HL-60 (cell line): ENCODE results near the gene FHIT.
A peak's percentile ranks its signal among the peaks of the same experiment; 100 is the strongest.

Experiments
- DNase-seq, 2 experiments: peaks; one replicate each; pipeline ENCODE4 v3.0.0-alpha.2; 2010 to 2020; ENCODE audit warnings: low read depth in 1 of 2, low spot score in 1 of 2
- H3K27ac ChIP-seq: fragments of 250-450 bp; sonication (Bioruptor Pico); replicated peaks from 2 replicates; pipeline ENCODE4 v1.5.1; 2020; ENCODE audit warnings: mild to moderate bottlenecking, moderate library complexity
- H3K27me3 ChIP-seq: fragments of 250-450 bp; sonication (Bioruptor Pico); 2 replicates; pipeline ENCODE4 v1.5.1; 2021; ENCODE audit warnings: mild to moderate bottlenecking, moderate library complexity; ENCODE audit not compliant: insufficient read depth, poor library complexity, severe bottlenecking
- H3K4me3 ChIP-seq: replicated peaks from 2 replicates; pipeline ENCODE4 v1.5.1; 2011; ENCODE audit warnings: mild to moderate bottlenecking, control low read depth, low read length; ENCODE audit not compliant: insufficient read depth
- GABPA ChIP-seq: IDR thresholded peaks from 2 replicates; pipeline ENCODE4 v1.6.1; 2012; ENCODE audit warnings: low read depth
- POLR2AphosphoS5 ChIP-seq: IDR thresholded peaks from 2 replicates; pipeline ENCODE4 v1.6.1; 2012; ENCODE audit warnings: low read depth
- SPI1 ChIP-seq: IDR thresholded peaks from 2 replicates; pipeline ENCODE4 v1.6.1; 2012; ENCODE audit warnings: low read depth, mild to moderate bottlenecking, borderline replicate concordance
- TF ChIP-seq, protein P1 (sequence below): IDR thresholded peaks from one replicate; pipeline ENCODE4 v1.5.1; 2011; ENCODE audit warnings: low read length, control low read depth, inconsistent platforms; ENCODE audit not compliant: insufficient read depth
- TF ChIP-seq, protein P2 (sequence below): IDR thresholded peaks from 2 replicates; pipeline ENCODE4 v1.6.1; 2012; ENCODE audit warnings: low read depth; ENCODE audit not compliant: insufficient replicate concordance

FHIT gene

DNA sequence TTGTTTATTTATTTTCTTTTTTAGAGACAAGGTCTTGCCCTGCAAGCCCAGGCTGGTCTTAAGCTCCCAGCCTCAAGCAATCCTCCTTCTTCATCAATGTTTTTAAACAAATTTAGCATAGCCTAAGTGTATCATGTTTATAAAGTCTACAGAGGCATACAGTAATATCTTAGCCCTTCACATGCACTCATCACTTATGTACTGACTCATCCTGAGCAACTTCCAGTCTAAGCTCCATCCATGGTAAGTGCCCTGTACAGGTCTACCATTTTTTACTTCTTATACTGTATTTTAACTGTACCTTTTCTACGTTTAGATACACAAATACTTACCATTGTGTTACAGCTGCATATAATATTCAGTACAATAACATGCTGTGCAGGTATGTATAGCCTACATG lies 860.0 kb downstream of the FHIT start:
- DNase-seq: no peak
- H3K4me3 ChIP-seq: no peak overlapping the region
- TF ChIP-seq GABPA (no peak), SPI1 (no peak), POLR2AphosphoS5 (no peak)
- TF ChIP-seq, protein P1, sequence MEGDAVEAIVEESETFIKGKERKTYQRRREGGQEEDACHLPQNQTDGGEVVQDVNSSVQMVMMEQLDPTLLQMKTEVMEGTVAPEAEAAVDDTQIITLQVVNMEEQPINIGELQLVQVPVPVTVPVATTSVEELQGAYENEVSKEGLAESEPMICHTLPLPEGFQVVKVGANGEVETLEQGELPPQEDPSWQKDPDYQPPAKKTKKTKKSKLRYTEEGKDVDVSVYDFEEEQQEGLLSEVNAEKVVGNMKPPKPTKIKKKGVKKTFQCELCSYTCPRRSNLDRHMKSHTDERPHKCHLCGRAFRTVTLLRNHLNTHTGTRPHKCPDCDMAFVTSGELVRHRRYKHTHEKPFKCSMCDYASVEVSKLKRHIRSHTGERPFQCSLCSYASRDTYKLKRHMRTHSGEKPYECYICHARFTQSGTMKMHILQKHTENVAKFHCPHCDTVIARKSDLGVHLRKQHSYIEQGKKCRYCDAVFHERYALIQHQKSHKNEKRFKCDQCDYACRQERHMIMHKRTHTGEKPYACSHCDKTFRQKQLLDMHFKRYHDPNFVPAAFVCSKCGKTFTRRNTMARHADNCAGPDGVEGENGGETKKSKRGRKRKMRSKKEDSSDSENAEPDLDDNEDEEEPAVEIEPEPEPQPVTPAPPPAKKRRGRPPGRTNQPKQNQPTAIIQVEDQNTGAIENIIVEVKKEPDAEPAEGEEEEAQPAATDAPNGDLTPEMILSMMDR: no peak
- TF ChIP-seq, protein P2, sequence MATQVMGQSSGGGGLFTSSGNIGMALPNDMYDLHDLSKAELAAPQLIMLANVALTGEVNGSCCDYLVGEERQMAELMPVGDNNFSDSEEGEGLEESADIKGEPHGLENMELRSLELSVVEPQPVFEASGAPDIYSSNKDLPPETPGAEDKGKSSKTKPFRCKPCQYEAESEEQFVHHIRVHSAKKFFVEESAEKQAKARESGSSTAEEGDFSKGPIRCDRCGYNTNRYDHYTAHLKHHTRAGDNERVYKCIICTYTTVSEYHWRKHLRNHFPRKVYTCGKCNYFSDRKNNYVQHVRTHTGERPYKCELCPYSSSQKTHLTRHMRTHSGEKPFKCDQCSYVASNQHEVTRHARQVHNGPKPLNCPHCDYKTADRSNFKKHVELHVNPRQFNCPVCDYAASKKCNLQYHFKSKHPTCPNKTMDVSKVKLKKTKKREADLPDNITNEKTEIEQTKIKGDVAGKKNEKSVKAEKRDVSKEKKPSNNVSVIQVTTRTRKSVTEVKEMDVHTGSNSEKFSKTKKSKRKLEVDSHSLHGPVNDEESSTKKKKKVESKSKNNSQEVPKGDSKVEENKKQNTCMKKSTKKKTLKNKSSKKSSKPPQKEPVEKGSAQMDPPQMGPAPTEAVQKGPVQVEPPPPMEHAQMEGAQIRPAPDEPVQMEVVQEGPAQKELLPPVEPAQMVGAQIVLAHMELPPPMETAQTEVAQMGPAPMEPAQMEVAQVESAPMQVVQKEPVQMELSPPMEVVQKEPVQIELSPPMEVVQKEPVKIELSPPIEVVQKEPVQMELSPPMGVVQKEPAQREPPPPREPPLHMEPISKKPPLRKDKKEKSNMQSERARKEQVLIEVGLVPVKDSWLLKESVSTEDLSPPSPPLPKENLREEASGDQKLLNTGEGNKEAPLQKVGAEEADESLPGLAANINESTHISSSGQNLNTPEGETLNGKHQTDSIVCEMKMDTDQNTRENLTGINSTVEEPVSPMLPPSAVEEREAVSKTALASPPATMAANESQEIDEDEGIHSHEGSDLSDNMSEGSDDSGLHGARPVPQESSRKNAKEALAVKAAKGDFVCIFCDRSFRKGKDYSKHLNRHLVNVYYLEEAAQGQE: no peak

DNA sequence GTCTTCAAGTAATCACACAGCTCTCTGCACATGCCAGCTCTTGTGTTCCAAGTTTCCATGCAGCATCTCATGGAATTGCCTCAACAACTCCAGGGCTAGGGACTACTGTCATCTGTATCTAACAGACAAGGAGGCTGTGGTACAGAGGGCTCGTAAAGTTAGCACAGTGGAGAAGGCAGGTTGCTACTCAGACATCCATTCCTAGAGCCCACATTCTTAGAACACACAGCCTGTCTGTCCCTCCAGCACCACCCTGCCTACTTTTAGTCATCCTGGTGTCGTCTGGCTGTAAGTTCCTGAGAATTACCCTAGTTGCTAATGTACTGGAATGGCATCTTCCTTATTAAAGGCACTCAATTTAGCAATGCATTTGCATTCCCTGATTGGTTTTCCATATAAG lies 862.5 kb downstream of the FHIT start:
- Histone ChIP-seq H3K27ac (no peak overlapping the region), H3K4me3 (no peak overlapping the region), H3K27me3 (no peaks in the 10 kb centered on the region)
- TF ChIP-seq POLR2AphosphoS5 (no peak), GABPA (no peak), SPI1 (no peak)
- TF ChIP-seq, protein P1: no peak
- TF ChIP-seq, protein P2: no peak
- no peak for DNase-seq

More for the DNA sequence above, 860.0 kb downstream of the FHIT start:
- Histone ChIP-seq H3K27ac (no peak overlapping the region), H3K27me3 (no peaks in the 10 kb centered on the region)

DNA sequence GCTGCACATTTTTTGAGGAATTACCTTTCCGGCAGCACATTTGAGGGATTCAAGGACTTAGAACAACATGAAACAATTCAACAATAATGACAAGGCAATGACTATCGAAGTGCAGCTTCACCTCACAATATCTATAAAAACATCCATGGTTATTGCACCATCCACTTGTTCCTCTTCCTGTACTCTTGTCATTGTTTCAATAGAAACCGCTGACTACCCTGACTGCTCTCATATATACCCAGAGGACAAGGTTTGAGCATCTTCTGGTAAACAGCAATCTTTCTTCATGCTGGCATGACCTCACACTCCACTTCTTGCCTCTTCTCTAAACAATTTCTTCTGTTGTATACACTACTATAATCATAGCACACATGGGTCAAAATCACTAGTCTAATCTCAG lies 864.9 kb downstream of the FHIT start:
- peak; percentile 2 to 70 for DNase-seq
- TF ChIP-seq SPI1: peak; percentile 32; the same call in 1 of the 2 replicates
- TF ChIP-seq, protein P1: no peak

DNA sequence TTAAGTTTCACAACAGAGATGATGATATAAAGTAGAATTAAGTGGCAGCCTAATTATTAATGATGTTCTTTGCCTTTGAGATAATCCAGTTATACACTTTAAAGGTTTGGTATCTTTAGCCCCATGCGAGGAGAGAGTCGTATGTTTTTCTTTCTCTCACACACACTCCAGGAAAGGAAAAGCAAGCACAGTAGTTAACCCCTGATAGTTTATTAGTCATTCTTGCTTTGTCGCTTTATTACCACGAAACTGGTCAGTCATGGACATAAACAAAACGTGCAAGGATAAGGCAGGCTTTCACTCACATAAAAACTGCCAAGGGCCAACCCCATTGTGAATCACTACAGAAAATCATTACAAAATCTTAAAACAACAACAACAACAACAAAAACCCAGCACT lies 866.9 kb downstream of the FHIT start:
- H3K4me3 ChIP-seq: no peak overlapping the region
- TF ChIP-seq, protein P2: no peak
- no peak for TF ChIP-seq GABPA
- TF ChIP-seq, protein P1: no peak
- TF ChIP-seq POLR2AphosphoS5: no peak
- TF ChIP-seq SPI1: no peak
- no peaks in the 10 kb centered on the region for H3K27me3 ChIP-seq
- H3K27ac ChIP-seq: no peak overlapping the region
- no peak for DNase-seq

More for the DNA sequence above, 864.9 kb downstream of the FHIT start:
- H3K4me3 ChIP-seq: no peak overlapping the region
- H3K27ac ChIP-seq: no peak overlapping the region
- no peaks in the 10 kb centered on the region for H3K27me3 ChIP-seq
